Neuronal stem cell (in vitro differentiated cells): ENCODE results near the gene RNF144A.
A peak's percentile ranks its signal among the peaks of the same experiment; 100 is the strongest.

ENCODE experiments used
- DNase-seq: peaks from one replicate; pipeline ENCODE4 v3.0.0-alpha.2; 2013; ENCODE audit warnings: low spot score
- H2AFZ ChIP-seq: one replicate; pipeline ENCODE4 v1.6.1; 2013; ENCODE audit warnings: mild to moderate bottlenecking, low read length, inconsistent platforms
- H2AK5ac ChIP-seq: 2 replicates; pipeline ENCODE4 v1.6.1; 2013; ENCODE audit warnings: low read depth, mild to moderate bottlenecking, inconsistent platforms, low read length, moderate library complexity, mixed read lengths
- H2BK120ac ChIP-seq: 2 replicates; pipeline ENCODE4 v1.6.1; 2013; ENCODE audit warnings: low read depth, mild to moderate bottlenecking, inconsistent platforms, low read length, moderate library complexity, mixed read lengths
- H2BK12ac ChIP-seq: one replicate; pipeline ENCODE4 v1.6.1; 2013; ENCODE audit warnings: low read length, inconsistent platforms
- H2BK15ac ChIP-seq: 2 replicates; pipeline ENCODE4 v1.6.1; 2013; ENCODE audit warnings: mild to moderate bottlenecking, low read length, inconsistent platforms, mixed read lengths
- H2BK5ac ChIP-seq: one replicate; pipeline ENCODE4 v1.6.1; 2013; ENCODE audit warnings: inconsistent platforms, mild to moderate bottlenecking, low read length, moderate library complexity
- H3K14ac ChIP-seq: one replicate; pipeline ENCODE4 v1.6.1; 2013; ENCODE audit warnings: low read length, inconsistent platforms
- H3K18ac ChIP-seq: 2 replicates; pipeline ENCODE4 v1.6.1; 2013; ENCODE audit warnings: low read length, inconsistent platforms
- H3K23ac ChIP-seq: 2 replicates; pipeline ENCODE4 v1.6.1; 2013; ENCODE audit warnings: low read depth, mild to moderate bottlenecking, mixed read lengths, low read length, inconsistent platforms; ENCODE audit not compliant: poor library complexity
- H3K27ac ChIP-seq: replicated peaks from 3 replicates; pipeline ENCODE4 v1.5.1; 2013; ENCODE audit warnings: low read length, inconsistent platforms
- H3K27me3 ChIP-seq, 3 experiments: 2 replicates each; pipeline ENCODE4 v1.6.1; 2013; ENCODE audit warnings: low read length in 3 of 3, mild to moderate bottlenecking in 2 of 3, inconsistent platforms in 1 of 3, low read depth in 1 of 3, mixed read lengths in 1 of 3, moderate library complexity in 1 of 3; ENCODE audit not compliant: control insufficient read depth in 3 of 3, insufficient read depth in 3 of 3
- H3K36me3 ChIP-seq, 2 donors: replicated peaks in 1 of 2; 2 replicates each; pipeline ENCODE4 v1.6.1; 2013; ENCODE audit warnings: low read length in 2 of 2; ENCODE audit not compliant: control insufficient read depth in 2 of 2, insufficient read depth in 2 of 2
- H3K4ac ChIP-seq: 2 replicates; pipeline ENCODE4 v1.6.1; 2013; ENCODE audit warnings: inconsistent platforms, mild to moderate bottlenecking, low read length, moderate library complexity
- H3K4me1 ChIP-seq, 2 donors: 1 replicate in 1 of 2; 2 replicates in 1 of 2; pipeline ENCODE4 v1.6.1; 2013; ENCODE audit warnings: low read length in 2 of 2, low read depth in 1 of 2; ENCODE audit not compliant: control insufficient read depth in 2 of 2, insufficient read depth in 1 of 2
- H3K4me2 ChIP-seq: one replicate; pipeline ENCODE4 v1.6.1; 2013; ENCODE audit warnings: mild to moderate bottlenecking, low read length, inconsistent platforms; ENCODE audit not compliant: insufficient read depth, poor library complexity, severe bottlenecking
- H3K4me3 ChIP-seq, 2 donors: 2 replicates each; pipeline ENCODE4 v1.5.1; 2013; ENCODE audit warnings: low read length in 2 of 2, mild to moderate bottlenecking in 2 of 2, inconsistent platforms in 1 of 2, moderate library complexity in 1 of 2
- H3K79me1 ChIP-seq: one replicate; pipeline ENCODE4 v1.6.1; 2013; ENCODE audit warnings: low read depth, mild to moderate bottlenecking, inconsistent platforms, low read length, moderate library complexity
- H3K9ac ChIP-seq: one replicate; pipeline ENCODE4 v1.6.1; 2013; ENCODE audit warnings: mild to moderate bottlenecking, low read depth, low read length, inconsistent platforms; ENCODE audit not compliant: poor library complexity
- H3K9me3 ChIP-seq, 2 donors: replicated peaks in 1 of 2; 2 replicates each; pipeline versions ENCODE3 to v1.6.1; 2013; ENCODE audit warnings: low read length in 2 of 2, mild to moderate bottlenecking in 2 of 2, inconsistent platforms in 1 of 2, low read depth in 1 of 2, mixed read lengths in 1 of 2, moderate library complexity in 1 of 2; ENCODE audit not compliant: control insufficient read depth in 2 of 2, insufficient read depth in 1 of 2
- H4K8ac ChIP-seq: one replicate; pipeline ENCODE4 v1.6.1; 2013; ENCODE audit warnings: low read depth, mild to moderate bottlenecking, inconsistent platforms, low read length, moderate library complexity
- H4K91ac ChIP-seq: one replicate; pipeline ENCODE4 v1.6.1; 2013; ENCODE audit warnings: low read length, low read depth, mild to moderate bottlenecking, inconsistent platforms; ENCODE audit not compliant: poor library complexity
- WGBS, 2 donors: extraction: QIAGEN DNeasy Blood & Tissue Kit; methylation state at CpG; one replicate each; pipeline ENCODE4 v1.1.7; 2013; ENCODE audit warnings: missing lambda C conversion rate in 2 of 2, mixed read lengths in 1 of 2; ENCODE audit not compliant: insufficient read length in 2 of 2, insufficient replicate concordance in 1 of 2; ENCODE audit errors: extremely low coverage in 2 of 2; 5-methylcytosine and 5-hydroxymethylcytosine counted together

RNF144A gene

DNA sequence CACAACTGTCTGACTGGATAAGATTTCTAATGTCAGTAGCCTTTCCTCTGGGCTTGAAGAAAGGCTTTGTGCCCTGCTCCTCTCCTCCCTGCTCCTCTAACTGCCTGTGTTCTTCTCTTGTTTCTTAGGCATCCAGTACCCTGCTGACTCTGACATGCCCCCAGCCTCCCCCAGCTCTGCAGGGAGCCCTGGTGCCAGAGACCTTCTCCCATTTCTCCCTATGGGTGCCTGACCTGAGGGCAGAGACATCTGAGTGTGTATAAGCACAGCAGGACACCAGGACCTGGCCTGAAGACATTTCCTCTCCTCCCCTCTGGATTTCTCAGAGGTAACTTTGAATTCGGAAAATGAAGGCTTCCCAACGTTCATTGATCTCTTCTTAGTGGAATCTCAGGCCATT lies 23.6 kb downstream of the RNF144A start:
- peaks cover 0 to 6% of the 10 kb centered on the region in 2 donors for H3K4me1 ChIP-seq

DNA sequence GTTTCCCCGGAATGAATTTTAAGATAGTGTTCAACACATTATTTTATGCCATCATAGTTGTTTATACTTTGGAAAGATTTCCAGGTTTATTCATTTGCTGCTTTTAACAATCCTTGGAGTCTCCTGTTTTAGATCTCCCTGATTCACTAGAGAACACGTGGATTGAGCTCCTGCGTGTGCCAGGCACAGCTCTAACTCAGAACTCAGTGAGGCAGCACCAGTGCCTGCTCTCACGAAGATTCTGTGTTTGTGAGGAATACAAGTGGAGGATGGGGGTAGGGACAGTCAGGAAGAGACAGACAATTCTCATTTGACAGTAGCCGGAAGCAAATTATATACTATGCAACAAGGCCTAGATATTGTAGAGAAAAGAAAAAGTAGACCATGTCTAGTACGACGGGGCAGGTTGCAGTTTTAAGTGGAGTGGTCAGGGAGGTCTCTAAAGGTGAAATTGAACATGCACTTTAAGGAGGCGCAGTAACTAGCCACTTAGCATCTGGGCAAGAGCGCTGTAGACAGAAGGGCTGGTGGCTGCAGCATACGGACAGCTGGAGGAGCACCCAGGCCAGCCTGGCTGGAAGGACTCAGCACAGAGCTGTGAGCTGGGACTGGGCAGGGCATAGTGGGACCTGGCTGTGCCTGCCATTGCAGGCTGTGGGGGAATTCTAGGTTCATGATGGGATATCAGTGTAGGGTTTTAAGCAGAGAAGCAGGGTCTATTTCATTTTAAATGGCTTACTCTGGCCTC lies 24.3 kb downstream of the RNF144A start:
- Histone ChIP-seq H3K14ac (no peak overlapping the region), H2AFZ (no peak overlapping the region), H3K36me3 (peaks cover 23 to 58% of the 10 kb centered on the region in 2 donors), H2BK12ac (no peak overlapping the region), H3K23ac (no peak overlapping the region), H3K27ac (no peak overlapping the region), H4K91ac (no peak overlapping the region), H2AK5ac (no peak overlapping the region), H3K9ac (no peak overlapping the region), H3K9me3 (no peaks in the 10 kb centered on the region), H2BK120ac (no peak overlapping the region), H3K4me1 (peaks cover 0 to 6% of the 10 kb centered on the region in 2 donors), H3K27me3 (no peaks in the 10 kb centered on the region), H3K4me3 (peak overlapping the region in 1 of 2 donors; percentile 20), H2BK5ac (no peak overlapping the region), H3K18ac (no peak overlapping the region), H3K4ac (no peak overlapping the region), H4K8ac (no peak overlapping the region), H2BK15ac (no peak overlapping the region), H3K4me2 (no peak overlapping the region), H3K79me1 (no peaks in the 10 kb centered on the region)
- WGBS, 2 donors, result no CpG with 5 or more reads among the region's 10 CpGs
- no peak for DNase-seq

More for the DNA sequence above, 23.6 kb downstream of the RNF144A start:
- Histone ChIP-seq H3K9ac (no peak overlapping the region), H3K14ac (no peak overlapping the region), H4K8ac (no peak overlapping the region), H3K18ac (peak overlapping the region; percentile 4), H2AK5ac (no peak overlapping the region), H3K4ac (no peak overlapping the region), H3K27ac (peak overlapping the region; percentile 31), H3K4me2 (no peak overlapping the region), H3K23ac (no peak overlapping the region), H2BK120ac (no peak overlapping the region), H2BK15ac (no peak overlapping the region), H3K36me3 (peaks cover 23 to 52% of the 10 kb centered on the region in 2 donors), H2AFZ (no peak overlapping the region), H3K9me3 (no peaks in the 10 kb centered on the region), H4K91ac (no peak overlapping the region), H2BK5ac (no peak overlapping the region), H2BK12ac (no peak overlapping the region), H3K79me1 (no peaks in the 10 kb centered on the region), H3K27me3 (no peaks in the 10 kb centered on the region), H3K4me3 (no peak overlapping the region)
- DNase-seq, result no peak
- WGBS, 2 donors, result no CpG with 5 or more reads among the region's 2 CpGs

GRCh38 chr2:6942848-6943247 lies 25.6 kb downstream of the RNF144A start:
- Histone ChIP-seq H3K36me3 (peaks cover 23 to 66% of the 10 kb centered on the region in 2 donors), H2BK120ac (no peak overlapping the region), H3K4me1 (peaks cover 0 to 6% of the 10 kb centered on the region in 2 donors), H2AK5ac (no peak overlapping the region), H2AFZ (no peak overlapping the region), H3K79me1 (no peaks in the 10 kb centered on the region), H2BK12ac (no peak overlapping the region), H3K27ac (no peak overlapping the region), H3K27me3 (no peaks in the 10 kb centered on the region), H3K4me3 (no peak overlapping the region), H4K91ac (no peak overlapping the region), H2BK15ac (no peak overlapping the region), H3K23ac (no peak overlapping the region), H3K4ac (no peak overlapping the region), H4K8ac (no peak overlapping the region), H3K14ac (no peak overlapping the region), H3K4me2 (no peak overlapping the region), H3K18ac (no peak overlapping the region), H2BK5ac (no peak overlapping the region), H3K9me3 (peaks cover 0 to 3% of the 10 kb centered on the region in 2 donors), H3K9ac (no peak overlapping the region)
- WGBS, 2 donors, result no CpG with 5 or more reads among the region's 8 CpGs
- no peak for DNase-seq

DNA sequence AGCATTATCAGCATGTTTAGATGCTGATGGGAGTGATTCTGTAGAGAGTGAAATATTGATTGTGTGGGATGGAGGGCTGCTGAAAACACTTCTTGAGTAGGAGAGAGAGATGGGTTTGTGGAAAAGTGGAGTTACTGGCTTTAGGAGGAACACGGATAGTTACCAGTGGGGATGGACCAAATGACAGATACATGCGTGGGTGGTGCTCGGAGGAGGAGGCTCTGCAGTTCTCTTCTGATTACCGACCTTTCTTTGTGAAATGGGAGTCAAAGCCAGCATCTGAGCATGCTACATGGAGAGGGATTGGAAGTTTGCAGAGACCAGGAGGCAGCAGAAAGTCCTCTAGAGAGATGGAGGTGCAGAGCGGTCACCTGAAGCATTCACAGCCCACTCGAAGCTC lies 26.3 kb downstream of the RNF144A start:
- Histone ChIP-seq H3K79me1 (no peaks in the 10 kb centered on the region), H2AFZ (no peak overlapping the region), H3K27ac (no peak overlapping the region), H3K4me2 (no peak overlapping the region), H3K4me1 (peaks cover 0 to 6% of the 10 kb centered on the region in 2 donors), H2AK5ac (no peak overlapping the region), H3K14ac (no peak overlapping the region), H2BK12ac (no peak overlapping the region), H4K91ac (no peak overlapping the region), H3K4ac (no peak overlapping the region), H3K9me3 (peaks cover 0 to 3% of the 10 kb centered on the region in 2 donors), H3K36me3 (peaks cover 23 to 72% of the 10 kb centered on the region in 2 donors), H3K9ac (no peak overlapping the region), H3K27me3 (no peaks in the 10 kb centered on the region), H3K4me3 (no peak overlapping the region), H3K23ac (no peak overlapping the region), H2BK15ac (no peak overlapping the region), H2BK5ac (no peak overlapping the region), H2BK120ac (no peak overlapping the region), H4K8ac (no peak overlapping the region), H3K18ac (no peak overlapping the region)
- WGBS, 2 donors, result no CpG with 5 or more reads among the region's 6 CpGs
- DNase-seq, result no peak
